Iris pigment epithelial cell (primary cell): ENCODE measurements around the gene SMPDL3A.

Source experiments
- DNase-seq: peaks from one replicate; pipeline ENCODE4 v3.0.0-alpha.2; 2011; ENCODE audit warnings: low read depth

Gene SMPDL3A

DNA sequence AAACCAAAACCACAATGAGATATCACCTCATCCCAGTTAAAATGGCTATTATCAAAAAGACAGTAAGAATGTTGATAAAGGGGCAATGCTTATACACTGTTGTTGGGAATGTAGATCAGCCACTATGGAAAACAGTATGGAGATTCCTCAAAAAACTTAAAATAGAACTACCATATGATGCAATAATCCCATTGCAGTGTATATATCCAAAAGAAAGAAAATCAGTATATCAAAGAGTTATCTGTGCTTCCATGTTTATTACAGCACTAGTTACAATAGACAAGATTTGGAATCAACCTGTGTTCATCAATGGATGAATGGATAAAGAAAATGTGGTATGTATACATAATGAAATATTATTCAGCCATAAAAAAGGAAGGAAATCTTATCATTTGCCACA is 13.1 kb upstream of the SMPDL3A start:
- DNase-seq: no peak

DNA sequence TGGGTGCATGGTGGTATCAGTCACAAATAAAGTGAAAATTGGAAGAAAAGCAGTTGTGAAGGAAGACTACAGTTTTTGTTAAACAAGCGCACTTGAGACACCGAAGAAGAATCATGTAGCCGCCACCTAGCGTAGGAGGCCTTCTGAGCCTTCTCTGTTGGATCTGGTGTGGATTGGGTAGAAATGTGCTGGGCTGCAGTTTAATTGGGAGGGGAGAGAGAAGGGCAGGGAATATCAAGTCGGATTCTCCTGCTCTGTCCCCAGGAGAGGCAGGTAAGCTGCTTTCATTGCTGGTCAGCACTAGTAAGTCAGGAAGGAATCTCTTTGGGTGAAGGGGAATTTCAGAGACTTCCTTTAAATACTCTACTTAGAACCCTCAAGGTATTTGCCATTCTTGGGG is 10.8 kb upstream of the SMPDL3A start:
- DNase-seq: no peak

DNA sequence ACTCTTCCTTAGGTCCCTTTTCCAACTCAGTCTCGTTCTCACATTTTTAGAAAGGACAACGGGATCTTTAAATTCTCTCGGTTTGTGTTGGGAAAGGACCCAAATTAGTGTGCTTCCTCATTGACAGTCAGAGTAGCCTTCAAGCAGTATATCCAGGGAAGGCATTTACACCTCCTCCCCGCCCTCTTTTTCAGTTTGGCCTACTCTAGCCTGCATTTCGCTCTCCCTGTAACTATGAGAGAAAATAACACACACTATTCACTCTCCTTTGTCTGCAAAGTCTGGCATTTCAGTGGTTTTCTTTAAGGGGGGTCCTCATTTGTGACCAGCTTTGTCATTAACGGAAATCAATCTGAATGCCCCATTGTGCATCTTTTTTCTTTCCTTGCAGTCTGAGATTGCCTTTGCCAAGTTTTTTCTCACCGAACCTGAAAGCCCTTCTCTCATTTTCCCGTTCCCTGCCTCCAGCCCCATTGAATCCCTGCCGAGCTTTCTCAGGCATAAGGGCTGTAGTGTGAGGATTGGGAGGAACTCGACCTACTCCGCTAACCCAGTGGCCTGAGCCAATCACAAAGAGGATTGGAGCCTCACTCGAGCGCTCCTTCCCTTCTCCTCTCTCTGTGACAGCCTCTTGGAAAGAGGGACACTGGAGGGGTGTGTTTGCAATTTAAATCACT is 9.9 kb upstream of the SMPDL3A start:
- DNase-seq: no peak

DNA sequence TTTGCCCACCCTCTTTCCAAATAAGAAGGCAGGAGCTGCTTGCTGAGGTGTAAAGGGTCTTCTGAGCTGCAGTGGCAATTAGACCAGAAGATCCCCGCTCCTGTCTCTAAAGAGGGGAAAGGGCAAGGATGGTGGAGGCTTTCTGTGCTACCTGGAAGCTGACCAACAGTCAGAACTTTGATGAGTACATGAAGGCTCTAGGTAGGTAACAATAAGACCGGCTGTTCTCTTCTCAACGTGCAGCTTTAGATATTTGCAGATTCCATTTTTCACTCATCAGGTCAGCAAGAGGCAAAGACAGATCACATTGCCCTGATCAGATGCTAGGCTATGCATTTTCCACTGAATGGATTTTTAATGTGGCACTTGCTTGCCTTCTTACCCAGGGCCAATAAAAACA is 9.4 kb upstream of the SMPDL3A start, which contains the start of gene FABP7:
Gene FABP7 (plus strand): TSS at position 50 of the 400 bp plus-strand sequence. CDS start 79 bp downstream, at position 129.
- no peak for DNase-seq

DNA sequence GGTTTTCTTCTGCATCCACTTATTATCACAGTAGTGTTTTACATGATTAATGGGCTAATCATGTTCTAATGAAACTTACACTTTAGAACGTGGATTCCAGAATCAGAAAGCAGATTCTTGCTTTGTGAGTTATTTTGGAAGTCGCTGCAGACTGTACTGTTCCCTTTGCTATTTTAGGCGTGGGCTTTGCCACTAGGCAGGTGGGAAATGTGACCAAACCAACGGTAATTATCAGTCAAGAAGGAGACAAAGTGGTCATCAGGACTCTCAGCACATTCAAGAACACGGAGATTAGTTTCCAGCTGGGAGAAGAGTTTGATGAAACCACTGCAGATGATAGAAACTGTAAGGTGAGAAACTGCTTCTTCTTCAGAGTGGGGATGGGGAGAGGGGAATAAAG is 8.9 kb upstream of the SMPDL3A start:
- no peak for DNase-seq

DNA sequence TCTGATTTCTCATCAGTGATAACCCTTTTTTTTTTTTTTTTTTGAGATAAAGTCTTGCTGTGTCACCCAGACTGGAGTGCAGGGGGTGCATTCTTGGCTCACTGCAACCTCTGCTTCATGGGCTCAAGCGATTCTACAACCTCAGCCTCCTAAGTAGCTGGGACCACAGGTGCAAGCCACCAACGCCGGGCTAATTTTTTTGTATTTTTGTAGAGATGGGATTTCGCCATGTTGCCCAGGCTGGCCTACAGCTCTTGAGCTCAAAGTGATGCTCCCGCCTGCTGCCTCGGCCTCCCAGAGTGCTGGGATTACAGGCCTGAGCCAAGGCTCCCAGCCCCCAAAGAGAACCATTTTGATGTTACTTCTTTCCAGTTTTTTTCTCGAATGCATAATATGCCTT is 7.3 kb upstream of the SMPDL3A start:
- DNase-seq: no peak

DNA sequence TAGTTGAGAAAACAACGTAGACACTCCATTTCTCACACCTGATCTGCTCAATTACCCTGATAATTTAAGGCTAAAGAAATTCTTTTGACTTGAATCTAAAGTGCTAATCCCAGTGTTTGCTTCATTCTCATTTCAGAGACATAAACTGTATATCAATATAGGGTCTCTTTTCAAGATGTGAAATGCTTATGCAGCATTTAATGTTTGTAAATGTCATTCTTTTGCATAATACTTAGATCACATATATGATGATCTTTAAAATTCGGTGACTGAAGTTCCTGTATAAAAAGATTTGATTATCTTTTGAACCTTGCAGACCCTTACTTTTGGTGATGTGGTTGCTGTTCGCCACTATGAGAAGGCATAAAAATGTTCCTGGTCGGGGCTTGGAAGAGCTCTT is 5.7 kb upstream of the SMPDL3A start:
- no peak for DNase-seq

DNA sequence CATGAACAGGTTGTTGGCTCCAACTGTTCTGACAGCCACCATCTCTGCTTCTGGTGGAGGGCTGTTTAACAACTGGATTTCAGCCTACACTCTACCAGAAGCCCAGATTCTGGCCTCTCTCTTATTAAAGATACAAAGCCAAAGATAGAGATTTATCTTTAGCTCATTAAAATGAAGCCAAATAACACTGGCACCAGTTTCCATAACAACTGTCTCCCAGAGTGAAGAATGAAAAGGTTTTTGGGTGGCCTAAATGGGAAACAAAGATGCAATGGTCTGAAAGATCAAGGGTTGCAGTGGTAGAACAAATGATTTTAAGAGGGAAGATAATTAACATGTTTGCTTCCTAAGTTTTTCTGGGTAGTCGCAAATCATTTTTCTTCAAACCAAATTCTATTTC is 3.2 kb upstream of the SMPDL3A start:
- DNase-seq: no peak

DNA sequence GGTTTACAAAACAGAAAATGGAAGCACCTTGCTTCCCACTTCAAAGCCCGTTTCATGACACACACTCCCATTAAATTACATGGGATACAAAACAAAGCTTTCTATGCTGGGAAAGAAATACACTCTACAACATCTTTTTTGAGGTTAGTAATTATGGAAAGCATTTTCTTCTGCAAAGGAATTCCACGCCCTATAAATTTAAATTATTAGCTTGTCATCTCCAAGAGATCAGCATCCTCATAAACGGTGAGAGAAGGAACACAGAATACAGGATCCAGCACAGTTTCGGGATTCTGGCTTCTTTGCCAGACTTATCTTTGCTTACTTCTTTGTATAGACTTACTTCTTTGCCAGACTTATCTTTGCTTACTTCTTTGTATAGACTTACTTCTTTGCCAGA is 1.3 kb upstream of the SMPDL3A start:
- no peak for DNase-seq

DNA sequence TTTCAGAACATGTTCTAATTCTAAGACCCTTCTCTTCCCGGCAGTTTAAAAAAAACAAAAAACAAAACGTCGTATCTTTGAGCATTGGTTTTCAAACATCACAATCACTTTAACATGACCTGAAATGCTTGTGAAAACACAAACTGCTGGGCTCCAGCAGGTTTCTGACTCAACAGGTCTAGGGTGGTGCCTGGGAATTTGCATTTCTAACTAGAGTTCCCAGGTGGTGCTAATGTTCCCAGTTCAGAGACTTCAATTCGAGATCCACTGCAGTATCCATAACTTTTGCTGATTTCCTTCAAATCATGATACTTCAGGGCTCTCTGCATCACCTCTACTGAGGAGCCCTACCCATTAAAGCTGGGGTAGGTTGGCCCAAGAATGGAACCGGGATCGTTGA is 850 bp upstream of the SMPDL3A start:
- DNase-seq: no peak

DNA sequence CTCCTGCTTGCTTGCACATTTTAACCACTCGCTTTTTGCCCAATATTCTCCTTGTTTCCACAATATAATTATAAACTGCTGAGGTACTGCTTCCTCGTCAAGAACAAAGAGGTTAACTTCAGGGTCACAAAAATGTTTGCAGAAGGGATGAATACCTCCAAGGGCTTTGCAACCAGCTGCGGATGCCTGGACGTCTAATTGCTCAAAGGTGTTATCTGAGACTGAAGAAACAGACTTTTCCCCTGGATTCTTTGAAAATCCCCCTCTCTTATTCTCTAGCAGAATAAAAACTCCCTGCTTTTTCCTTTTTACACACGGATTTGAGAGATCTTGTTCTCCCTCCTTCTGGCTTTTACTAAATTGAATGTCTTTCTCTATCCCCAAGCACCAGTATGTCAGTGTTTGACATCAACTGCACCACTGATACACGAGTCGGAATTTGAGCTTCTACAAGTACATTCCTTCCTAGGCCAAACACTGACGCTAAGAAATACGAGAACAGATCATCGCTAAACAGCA is 336 bp upstream of the SMPDL3A start:
- DNase-seq: peak; percentile 97

DNA sequence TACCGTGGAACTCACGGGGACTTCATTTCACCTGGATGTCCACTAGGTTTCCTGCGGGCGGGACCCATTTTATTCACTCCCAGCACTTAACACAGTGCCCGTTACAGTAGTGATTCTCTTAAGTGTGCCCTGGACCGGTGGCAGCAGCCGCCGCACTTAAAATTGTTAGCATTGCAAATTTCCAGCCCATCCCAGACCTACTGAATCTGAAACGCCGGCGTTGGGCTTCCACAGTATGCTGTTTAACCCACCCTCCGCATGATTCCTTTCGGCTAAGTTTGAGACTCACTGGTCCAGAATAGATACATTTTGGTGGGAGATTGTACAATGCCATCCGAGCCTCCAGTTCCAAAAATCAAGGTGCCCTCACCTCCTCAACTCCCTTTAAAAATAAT is 967 bp downstream of the SMPDL3A start:
- DNase-seq: no peak

DNA sequence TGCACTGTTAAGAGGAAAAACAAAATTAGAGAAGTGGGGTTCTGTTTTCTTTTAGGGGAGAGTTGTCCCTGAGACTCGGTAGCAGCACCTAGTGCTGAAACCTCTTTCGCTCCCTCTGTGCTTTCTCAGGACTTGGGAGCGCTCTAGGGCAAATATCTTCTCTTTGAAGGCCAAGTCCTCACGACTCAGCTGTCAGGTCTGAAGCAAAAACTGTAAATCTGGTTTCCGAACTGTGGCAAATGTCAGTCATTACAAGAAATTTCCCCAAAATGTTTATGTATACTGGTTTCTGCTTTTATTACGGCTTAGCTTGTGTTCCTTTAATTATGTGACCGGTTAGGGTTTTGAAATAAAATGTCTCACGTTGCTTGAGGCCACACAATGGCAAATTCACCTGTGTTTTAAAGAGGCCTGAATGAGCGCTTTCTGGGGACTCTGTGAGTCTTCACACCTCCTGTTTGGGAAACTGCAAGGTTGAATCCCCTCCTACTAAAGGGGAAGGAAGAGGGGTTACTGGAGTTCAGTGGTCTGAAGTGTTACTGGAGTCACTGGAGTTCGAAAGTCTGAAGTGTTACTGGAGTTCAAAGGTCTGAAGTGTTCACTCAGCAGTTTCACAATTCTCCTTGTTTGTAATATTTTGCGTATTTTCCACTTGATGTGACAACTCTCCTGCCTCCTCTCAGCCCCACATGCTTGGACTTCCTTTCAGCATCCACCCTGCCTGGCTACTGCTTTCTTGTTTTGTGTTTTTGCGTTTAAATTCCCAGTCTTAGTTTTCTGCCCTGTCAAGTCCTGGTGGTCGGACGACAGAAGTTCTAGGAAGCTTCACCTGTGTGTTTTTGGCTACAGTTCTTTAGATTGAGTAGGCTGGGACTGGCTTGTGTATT is 1.6 kb downstream of the SMPDL3A start:
- peak; percentile 29 for DNase-seq

DNA sequence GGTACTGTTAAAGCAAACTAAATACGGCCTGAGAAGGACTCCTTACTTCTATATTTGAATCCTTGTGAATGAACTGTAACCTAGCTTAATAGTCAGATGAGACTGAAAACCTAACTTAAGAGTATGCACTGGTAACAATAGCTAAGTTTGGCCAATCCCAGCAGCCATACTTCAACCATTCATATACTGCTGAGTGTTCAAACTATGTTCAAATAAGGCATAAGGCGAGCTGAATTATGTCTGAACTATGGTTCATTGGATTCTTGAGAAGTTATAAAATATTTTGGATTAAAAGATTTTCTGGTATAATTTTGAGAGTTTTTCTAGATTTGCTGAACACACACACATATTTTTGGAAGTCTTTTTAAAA is 2.2 kb downstream of the SMPDL3A start:
- DNase-seq: no peak

DNA sequence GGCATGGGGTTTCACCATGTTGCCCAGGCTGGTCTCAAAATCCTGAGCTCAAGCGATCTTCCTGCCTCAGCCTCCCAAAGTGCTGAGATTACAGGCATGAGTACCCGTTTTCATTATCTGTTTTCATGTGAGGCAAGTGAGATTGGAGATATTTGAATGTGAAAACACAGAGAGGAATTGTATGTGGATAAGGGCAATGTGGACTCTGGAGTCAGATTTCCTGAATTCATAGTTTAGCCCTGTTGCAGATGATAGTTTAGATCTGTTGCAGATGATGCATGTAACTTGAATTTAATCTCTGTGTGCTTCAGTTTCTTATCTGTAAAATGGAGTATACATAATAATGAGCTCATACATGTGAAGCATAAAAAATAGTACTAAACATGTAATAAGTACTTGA is 3.7 kb downstream of the SMPDL3A start:
- no peak for DNase-seq

DNA sequence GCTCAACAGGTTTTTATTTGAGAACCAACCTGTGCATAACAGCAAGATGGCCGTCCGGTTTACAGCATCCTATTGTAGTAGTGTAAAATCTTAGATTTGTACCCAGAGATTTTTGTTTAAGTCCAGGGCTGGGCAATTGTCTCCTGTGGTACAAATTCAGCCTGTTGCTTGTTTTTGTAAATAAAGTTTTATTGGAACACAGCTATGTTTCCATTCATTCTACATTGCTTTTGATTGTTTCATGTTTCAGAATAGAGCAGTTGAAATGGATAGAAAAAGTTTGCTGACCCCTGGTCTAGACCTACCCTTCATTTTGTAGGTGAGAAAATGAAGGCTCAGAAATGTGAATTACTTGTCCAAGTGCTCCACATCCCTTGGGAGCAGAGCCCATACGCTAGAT is 8.5 kb downstream of the SMPDL3A start:
- no peak for DNase-seq

DNA sequence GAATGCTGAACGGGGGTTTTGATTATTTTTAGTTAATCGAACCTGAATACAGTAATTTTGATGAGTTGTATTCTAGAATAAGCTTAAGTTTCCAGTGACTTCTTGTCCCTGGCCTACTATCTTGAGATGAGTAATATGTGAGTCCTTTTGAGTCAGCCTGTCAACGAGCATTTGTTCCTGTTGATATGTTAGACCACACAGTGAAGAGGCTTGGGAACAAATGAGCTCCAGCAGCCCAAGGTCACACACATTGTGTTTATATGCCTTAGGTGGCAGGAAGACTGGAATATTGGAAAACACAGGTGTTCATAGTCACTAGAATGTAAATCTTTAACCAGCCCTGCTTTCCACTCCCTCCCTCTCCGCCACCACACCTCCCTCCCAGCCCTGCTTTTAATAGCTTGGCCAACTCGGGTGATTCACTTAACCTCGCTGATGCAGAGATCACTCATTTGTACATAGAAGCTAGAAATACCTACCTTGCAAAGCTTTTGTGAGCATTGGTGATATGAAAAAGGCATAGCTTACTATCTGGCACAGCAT is 9.1 kb downstream of the SMPDL3A start:
- peak; percentile 85 for DNase-seq

DNA sequence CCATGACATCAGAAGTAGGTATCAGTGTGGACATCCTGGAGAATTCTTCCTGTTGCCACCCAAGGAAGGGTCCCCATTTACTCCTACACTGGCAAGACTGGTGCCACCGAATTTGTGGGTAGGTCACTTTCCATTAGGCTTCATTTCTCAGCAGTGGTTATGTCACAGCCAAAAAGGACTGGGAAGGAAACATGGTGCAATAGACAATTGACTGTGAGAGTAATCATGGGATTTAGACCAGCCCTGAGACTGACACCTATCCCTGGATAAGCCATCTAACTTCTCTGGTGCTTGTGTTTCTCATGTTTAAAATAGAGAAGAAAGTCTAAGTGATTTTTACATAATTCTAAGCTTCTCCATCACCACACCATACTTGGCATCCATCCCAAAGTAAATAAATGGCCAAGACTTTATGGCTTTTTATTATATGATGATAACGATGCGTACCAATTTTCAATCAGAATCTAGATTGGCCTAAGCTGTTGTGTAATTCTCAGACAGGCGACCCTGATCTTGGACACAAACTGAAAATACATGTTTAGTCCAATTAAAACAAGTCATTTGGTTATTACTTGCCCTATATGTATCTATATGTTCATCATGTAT is 10.2 kb downstream of the SMPDL3A start:
- no peak for DNase-seq

DNA sequence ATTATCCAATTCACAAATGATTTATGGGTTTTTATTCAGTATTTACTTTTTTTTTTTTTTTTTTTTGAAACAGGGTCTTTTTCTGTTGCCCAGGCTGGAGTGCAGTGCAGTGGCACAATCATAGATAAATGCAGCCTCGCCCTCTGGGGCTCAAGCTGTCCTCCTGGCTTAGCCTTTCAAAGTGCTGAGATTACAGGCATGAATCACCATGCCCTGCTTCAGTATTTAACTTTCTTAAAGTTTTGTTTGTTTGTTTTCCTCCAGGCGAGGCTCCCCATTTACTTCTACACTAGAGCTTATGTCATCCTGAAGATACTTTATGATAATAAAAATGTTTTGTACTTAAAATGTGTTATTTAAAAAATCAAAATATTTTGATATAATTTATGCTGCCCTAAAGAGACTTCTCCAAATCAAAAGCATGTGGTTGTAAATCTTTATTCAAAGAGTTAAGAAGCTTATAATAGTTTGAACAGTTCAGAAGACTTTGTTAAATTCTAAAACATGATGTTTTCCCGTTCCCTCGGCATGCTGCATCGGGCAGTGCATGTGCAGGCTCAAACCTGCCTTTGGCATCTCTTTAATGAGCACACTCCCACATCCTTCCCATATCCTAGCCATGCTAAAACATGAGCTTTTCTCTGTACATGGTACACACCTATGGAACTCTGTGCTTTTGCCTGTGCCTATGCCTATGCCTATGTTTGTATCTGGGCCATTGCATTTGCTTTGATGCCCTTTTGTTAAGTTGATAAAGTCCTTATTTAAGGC is 11.0 kb downstream of the SMPDL3A start:
- DNase-seq: peak; percentile 63

DNA sequence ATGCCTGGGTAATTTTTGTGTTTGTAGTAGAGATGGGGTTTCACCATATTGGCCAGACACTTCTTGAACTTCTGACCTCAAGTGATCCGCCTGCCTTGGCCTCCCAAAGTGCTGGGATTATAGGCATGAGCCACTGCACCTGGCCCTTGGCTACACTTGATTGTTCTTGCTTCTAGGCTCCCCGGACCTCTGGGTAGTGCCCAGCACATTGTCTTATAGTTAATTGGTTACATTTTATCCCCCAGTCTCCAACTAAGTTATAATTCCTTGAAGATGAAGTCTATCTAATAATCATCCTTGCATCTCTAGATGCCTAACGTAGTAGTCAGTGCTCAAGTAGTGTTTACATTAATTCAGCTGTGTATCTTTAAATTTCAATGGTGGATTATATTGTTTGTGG is 11.8 kb downstream of the SMPDL3A start:
- DNase-seq: no peak

DNA sequence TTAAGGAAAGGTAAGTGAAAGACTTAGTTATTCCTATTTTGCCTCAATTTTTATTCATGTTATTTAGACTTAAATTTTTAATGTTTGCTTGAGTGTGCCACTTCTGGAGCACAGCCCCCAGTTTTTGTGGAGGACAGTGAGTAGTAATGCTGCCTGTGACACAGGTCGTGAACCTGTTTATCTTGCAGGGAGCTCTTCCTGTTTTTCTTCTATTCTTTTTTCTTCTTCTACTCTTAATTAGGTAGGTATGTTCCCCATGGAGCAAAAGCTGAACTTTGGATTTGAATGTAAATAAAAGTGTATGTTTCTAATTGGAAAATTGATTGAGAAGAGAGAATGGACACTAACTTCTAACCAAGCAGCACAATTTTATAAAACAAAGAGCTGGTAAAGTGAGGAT is 12.3 kb downstream of the SMPDL3A start:
- no peak for DNase-seq

DNA sequence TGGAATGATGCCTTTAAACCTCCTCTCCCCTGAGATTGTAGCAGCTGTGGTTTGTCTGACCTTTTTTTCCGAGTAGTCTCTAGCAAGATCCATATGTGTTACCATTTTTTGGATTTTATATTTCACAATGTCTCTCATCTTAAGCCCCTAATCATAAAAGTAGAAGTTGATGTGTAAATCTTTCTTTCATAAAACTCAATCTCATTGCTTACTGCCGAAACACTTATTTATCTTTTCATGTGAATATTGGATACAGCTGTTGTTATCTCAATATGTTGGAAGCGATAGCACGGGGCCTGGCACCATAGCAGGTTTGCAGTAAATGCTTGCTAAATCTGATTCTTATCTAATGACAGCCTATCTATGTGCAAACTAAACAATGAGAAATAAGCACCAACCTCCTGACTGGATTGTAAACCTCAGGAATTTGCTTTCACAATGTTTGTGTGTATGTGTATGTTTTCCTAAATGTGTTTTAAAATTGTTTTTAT is 14.2 kb downstream of the SMPDL3A start:
- peak; percentile 89 for DNase-seq
